Mucosa of gallbladder (tissue), 1 donor: ENCODE measurements around the gene CRISP3. TPM values are rescaled to one million over a fixed set of nuclear protein-coding genes. Genes with fewer than 3 reads are reported as not detected.
"Not testable (repeated sequence)": the region's sequence is repeated elsewhere in the genome, so short reads cannot be mapped to it uniquely, and the experiment has no call there.

ENCODE experiments used
- DNase-seq: peaks from one replicate; pipeline ENCODE4 v3.0.0-alpha.2; 2020; ENCODE audit warnings: low spot score
- total RNA-seq: library from RNA; stranded (reverse); gene quantifications from one replicate; pipeline ENCODE4 v1.2.1, GENCODE V29; 2021
- donor health status: DM: no; HTN: no; CAD: no.

Gene CRISP3, protein sequence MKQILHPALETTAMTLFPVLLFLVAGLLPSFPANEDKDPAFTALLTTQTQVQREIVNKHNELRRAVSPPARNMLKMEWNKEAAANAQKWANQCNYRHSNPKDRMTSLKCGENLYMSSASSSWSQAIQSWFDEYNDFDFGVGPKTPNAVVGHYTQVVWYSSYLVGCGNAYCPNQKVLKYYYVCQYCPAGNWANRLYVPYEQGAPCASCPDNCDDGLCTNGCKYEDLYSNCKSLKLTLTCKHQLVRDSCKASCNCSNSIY
- 7.5 TPM for total RNA-seq

DNA sequence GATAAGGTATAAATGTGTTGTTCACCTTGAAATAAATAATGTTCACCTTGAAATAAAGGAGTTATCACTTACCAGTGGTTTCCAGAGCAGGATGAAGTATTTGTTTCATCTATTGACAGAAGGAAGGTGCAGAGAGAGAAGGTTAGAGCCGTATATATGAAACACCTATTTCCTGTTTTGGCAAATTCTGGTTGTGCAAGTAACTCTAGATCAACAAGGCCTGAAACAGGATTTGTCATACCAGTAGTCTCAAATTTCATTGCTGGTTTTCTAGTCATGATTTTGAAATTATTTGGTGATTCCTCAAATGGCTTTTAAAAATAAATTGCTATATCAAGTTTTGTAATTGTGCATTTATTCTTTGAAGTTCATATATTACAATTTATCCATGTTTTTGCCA is at the start of gene CRISP3:
CRISP3 (minus strand) TSS at position 130 of the 400 bp plus-strand sequence; CDS start at position 109, 21 bp downstream.
- no peak for DNase-seq

DNA sequence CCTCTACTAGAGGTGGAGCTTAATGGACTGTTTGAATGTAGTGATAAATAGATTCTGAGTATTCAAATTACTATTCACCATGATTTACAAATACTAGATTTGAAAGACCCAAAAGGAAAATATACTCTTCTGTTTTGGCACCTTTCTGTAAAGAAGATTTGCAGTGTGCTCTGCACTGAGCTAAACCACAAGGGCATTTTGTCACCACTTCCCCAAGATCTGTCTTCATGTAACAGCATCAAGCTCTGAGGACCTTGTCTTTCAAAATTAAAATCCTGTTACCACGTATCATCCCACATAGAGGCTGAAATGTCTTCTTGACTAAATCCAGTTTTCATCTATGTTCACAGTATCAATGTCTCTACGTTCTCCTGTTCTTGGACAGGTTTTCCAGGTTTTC is 46.2 kb upstream of the CRISP3 start:
- no peak for DNase-seq

DNA sequence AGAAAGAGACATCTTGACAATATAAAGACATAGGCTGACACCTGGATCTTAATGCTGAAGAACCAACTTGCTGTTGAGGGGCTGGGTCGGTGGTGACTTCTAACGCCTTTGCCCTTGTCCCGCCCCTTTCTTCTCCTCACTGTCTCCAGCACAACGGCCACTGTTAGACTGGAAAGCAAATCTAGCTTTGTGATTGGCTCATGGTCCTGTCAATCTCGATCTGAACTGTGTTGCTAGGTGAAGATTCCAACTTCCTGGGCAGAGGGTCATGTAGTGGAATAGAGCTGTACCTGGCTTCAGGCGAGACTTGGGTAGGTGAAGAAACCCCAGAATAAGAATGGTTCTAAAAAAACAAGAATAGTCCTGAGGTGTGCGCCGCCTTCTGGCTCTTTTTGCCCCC is 43.0 kb upstream of the CRISP3 start, which contains the start of gene PGK2:
PGK2 (minus strand) TSS at position 110 of the 400 bp plus-strand sequence; CDS start at position 12, 98 bp downstream.
- no peak for DNase-seq

DNA sequence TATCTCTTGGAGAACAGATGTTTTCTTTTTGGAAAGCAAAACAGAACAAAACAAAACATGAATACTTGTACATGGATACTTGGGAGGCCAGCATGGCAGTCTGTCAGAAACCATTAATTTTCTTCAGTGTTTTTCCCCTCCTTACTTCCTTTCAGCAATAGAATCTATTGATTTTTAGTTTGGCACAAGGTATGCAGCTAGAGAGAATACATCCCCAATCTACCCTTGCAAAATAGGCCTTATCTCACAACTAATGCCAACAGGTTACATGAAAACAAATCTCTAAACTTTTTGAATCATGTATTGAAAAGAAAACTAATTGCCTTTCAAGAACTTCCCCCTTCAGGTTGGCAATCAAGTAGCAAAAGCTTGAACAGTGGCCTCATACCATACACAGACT is 40.1 kb upstream of the CRISP3 start:
- no peak for DNase-seq

DNA sequence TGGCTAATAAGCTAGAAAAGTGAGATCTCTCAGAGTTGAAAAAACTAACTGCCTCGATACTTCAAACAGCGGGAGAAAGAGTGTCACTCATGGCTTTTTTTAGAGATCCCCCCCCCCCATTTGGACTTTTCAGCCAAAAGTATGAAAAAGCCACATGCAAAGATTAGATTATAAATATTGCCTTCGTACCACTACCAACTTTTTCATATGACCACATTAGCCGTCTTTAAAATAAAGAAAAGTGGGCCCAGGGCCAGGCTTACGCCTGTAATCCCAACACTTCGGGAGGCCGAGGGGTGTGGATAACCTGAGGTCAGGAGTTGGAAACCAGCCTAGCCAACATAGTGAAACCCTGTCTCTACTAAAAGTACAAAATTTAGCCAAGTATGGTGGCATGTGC is 38.5 kb upstream of the CRISP3 start:
- no peak for DNase-seq

DNA sequence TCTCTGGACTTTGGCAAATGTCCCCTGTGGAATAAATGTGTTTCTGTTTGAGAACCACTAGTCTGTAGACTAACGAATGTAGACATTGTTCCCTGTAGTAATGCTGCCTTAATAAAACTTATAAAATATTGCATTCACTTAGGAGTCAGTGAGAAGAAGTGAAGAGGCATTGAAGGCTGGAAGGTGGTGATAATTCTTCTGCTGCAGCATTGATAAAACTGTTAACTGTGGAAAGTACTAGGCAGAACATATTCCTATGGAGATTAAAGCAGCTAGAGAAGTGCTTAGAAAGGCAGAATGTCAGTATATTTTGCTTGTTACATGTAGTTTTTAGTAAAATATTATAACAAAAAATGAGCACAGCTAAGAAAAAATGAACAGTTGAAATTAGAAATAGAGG is 38.1 kb upstream of the CRISP3 start:
- no peak for DNase-seq

DNA sequence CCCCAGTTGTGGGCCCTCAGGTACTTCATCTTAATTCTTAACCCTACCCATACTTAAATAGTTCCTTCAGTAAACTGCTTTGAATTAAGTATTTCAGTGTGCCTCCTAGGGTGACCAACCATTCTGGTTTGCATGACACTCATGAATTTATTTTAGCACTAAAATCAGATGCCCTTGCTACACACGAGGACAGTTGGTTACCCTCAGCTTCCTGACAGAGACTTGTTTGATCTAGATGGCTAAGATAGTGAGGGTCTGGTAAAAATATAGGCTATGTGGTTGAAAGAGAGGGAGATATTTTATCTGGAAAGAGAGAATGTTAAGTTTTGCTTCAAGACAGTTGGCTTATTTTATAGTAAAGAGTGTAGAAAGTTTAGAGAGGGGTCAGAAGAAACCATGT is 32.3 kb upstream of the CRISP3 start:
- DNase-seq, result no peak

DNA sequence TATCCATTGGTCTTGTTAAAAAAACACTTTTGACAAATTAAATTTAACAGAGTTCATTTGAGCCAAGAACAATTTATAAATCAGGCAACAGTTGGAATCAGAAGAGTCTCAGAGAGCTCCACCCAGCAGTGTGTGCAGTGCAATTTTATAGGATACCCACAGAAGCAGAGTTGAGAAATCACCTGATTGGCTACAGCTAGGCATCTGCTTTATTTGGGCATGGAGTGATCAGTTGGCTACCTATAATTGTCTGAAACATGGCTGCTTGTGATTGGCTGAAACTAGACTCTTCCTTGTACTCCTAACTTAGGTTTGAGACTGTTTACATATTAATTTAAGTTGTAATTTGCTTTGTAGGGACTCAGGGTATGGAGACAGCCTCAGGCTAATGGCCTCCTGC is 30.9 kb upstream of the CRISP3 start:
- DNase-seq, result no peak

DNA sequence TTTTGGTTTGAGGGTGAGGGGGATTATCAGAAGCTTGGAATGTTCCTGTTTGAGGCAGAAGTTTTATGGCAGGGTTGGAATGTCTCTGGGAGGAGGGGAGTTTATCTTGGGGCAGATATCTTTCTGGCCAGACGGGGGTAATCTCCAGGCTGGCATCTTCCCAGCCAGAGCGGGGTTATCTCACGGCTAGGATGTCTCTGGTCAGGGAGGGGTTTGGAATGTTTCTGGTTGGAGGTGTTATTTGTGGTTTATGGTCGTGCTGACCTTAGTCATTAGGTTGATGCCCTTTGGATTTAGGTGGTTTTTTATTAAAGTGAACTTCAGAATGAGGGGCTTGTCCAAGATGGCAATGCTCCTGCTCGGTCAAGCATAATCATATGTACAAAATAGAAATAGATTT is 28.1 kb upstream of the CRISP3 start:
- no peak for DNase-seq

DNA sequence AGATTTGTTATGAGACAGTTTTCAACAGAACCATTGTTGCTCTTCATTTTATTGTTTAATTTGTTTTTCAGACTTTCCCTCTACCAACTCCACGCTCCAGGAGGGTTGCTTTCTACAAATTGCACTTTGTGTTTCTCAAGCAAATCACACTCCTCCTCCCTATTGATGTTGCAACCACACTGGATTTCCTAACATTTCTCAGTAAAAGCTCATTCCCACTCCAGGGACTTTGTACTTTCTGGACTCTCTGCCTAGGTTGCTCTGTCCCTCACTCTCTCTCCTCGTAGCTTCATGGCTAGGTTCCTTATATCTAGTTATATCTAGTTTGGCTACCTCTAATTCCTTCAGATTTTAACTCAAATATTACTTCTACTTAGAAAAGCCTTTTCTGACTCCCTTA is 22.6 kb upstream of the CRISP3 start:
- DNase-seq, result no peak

DNA sequence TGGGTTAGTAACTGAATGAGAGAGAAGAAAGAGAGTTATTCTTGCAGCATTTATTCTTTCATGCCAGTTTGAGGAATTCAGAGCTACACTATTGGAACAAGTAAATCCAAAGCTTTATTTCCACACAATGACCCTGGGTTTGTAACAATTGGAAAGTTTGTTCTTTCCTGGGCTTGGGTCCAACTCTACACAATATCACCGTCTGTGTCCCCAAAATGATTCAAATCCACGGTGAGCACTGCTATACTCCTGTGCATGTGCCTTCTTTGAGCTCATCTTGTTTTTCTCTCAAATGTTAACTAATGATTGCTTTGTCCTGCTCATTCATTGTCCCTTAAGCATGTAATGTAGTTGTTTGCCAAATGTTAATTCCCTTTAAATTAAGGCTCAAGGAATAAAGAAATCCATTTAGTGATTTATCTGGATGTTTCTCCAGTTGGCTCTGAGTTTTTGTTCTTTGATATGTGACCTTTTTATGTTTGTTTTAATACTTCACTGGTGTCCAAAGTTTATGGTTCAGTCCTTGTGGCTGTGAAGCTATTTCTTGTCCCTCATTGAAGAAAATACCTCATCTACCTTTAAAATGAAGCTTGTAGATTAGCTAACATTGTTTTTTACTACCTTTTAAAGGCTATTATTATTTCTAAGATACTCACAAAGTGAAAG is 20.5 kb upstream of the CRISP3 start:
- DNase-seq, result peak; percentile 27

DNA sequence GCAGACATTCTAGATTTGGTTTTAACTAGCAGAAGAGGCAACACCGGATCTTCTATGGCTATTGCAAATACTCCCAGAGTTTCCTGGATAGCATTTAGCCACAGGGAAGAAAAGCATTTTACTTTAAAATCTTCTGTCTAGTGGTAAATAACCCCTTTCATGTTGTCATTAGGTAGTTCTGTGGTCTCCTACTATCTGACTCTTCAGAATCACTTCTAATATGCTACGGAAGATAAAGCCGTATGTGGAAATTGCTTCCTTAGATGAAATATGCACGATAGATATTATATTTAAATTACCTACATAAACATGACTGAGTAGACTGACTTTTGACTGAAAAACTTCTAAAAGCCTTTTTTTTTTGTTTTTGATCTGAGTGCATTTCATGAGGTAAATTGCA is 759 bp downstream of the CRISP3 start:
- no peak for DNase-seq

DNA sequence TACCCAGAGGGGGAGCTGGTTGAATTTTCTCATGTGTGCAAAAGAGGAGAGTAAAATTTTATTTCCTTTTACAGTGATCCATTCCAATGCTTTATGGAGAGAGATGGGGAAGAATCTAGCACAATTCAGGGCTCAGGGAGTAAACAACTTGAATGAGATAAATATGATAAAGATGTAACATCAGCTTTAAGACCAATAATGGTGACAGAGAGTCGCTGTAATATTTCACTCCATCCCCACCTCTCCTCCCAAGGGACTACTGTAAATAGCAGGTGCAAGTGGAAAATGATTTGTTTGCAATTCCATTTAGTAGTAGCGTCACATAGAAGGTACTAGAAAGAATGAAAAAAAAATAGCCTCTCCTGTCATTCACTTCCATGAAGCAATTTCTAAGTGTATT is 4.8 kb downstream of the CRISP3 start:
- DNase-seq, result no peak

DNA sequence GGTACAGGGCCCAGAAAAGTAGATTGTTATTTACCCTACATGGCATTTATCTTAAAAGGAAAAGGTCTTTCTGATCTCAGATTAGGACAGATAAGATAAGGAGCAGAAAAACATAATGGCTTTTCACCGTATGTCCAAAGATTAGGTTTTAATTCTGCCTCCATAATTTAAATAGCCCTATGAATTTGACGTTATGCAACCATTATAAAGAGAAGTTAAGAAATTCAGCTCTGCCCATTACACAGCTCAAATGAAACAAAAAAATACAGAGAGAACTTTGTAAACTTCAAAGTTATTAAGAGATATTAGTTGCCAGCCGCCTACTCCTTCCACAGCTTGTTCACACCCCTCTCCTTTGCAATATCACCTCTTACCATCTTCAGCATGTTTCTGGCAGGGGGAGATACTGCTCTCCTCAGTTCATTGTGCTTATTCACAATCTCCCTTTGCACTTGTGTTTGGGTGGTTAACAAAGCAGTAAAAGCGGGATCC is 8.1 kb downstream of the CRISP3 start:
- no peak for DNase-seq

DNA sequence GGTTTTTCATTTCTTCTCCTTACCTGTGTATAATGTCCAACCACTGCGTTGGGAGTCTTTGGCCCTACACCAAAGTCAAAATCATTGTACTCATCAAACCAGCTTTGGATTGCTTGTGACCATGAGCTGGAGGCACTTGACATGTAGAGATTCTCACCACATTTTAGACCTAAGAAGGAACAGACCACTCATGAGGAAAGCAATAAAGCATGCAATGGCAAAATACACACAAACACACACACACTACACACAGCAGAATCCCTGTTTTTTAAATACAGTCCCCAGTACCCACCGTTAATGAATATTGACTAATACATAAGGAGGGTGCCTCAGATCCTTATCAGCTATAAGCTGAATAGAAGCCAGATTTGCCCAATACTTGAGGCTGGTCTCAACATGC is 10.5 kb downstream of the CRISP3 start:
- no peak for DNase-seq

DNA sequence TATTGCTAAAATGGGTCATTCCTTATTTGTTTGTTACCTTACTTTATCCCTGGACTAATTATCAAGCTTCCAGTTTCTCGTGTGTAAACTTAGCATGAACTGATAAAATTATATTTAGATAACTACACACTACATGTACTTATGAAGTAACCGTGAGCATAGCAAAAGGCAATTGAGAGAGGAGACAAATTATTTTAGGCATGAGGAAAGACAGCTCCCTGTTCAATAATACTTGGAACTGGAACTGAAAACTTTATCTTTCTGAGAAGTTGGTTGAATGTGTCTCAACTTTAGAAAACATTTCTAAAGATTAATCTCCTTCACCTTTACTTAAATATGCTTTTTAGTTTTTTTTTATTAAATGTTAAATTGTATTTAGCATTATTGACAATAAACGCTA is 11.4 kb downstream of the CRISP3 start:
- no peak for DNase-seq

DNA sequence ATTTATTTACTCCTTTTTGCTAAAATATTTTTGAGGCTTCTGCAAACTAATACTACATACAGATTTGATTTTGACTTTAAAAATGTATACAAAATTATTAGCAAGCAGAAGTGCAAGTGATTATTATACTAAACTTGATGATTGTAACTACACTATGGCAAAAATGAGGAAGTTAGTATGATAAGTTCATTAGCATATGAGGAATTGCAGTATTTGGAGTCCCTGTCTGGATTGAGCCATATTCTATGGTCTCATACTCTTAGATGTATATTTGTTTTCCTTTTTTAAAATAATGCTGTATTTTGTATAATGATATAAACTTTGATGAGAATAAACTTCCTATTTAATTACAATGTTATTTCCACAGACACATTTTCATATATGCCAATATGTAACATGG is 13.9 kb downstream of the CRISP3 start:
- no peak for DNase-seq

DNA sequence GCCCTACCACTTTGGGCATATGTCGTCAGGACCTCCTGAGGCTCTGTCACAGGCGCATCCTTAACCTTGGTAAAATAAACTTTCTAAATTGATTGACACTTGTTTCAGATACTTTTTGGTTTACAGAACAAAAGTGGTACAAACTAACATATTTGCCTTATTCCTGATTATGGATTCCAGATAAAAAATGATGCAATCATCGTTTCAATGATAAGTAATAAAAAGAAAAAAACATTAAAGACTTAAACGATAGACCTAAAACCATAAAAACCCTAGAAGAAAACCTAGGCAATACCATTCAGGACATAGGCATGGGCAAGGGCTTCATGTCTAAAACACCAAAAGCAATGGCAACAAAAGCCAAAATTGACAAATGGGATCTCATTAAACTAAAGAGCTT is 20.3 kb downstream of the CRISP3 start:
- DNase-seq, result not testable (repeated sequence)

DNA sequence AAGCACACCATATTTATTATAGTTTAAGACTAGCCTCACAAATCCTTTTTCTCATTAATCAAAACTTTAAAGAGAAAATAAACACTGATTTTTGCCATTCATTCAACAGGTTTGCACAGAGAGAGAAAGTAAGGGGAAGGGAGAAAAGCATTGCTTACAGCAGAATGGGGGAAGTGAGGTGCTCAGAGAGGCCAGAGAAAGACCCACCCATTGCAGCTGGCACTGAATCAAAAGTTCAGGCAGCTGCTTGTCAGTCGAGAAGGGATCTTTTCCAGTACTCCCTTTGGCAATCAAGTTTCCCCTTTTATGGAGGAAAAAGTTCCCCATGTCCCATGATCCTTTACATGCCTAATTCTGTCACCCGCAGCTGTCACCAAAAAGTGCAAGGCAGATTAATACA is 22.9 kb downstream of the CRISP3 start:
- DNase-seq, result no peak

DNA sequence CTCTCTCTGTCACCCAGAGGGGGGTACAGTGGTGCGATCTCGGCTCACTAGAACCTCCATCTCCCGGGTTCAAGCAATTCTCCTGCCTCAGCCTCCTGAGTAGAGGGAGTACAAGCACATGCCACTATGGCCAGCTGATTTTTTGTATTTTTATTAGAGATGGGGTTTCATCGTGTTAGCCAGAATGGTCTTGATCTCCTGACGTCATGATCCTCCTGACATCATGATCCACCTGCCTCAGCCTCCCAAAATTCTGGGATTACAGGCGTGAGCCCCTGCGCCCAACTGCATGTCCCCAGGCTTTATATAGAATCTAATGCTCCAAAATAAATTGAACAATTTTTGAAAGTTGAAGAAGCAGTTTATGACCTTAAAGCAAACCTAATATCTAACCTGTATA is 23.8 kb downstream of the CRISP3 start:
- no peak for DNase-seq

DNA sequence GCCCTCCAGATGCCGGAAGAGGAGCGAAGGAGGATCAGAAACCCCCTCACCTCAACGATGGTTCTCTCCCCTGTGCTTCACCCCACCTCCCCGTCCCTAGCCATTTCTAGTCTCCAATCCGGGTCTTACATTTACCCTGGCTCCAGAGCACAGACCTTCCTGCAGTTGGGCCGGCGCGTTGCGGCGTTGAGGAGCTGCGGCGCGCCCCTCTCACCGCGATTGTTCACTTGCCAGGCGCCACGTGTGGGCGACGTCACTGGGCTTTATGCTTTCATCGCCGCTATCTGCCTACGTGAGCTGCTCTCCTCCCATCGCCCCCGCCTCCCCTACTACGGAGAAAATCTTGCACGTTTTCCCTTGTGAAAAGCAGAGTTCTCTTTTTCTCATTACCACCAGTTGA is 30.8 kb downstream of the CRISP3 start, which contains the start of gene CRISP2:
CRISP2 (minus strand) TSS at position 198 of the 400 bp plus-strand sequence. CDS start 4,347 bp downstream, outside the sequence.
- peak; percentile 11 for DNase-seq

DNA sequence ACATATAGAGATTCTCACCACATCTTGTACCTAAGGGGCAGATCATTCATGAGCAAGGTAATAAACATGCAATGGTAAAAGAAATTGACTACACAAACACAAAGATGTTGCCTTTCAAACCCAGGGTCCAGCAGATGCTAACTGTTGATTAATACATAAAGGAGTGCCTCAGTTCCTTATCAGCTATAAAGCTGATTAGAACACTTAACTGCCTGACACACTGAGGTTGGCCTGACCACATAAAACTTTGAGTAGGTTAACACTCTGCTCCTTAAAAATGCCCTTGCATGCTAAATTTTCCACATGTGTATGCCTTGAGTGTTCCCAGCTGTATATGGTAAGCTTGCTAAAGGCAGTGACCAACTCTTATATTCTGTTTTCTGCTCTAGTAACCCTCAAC is 45.7 kb downstream of the CRISP3 start:
- DNase-seq, result no peak

DNA sequence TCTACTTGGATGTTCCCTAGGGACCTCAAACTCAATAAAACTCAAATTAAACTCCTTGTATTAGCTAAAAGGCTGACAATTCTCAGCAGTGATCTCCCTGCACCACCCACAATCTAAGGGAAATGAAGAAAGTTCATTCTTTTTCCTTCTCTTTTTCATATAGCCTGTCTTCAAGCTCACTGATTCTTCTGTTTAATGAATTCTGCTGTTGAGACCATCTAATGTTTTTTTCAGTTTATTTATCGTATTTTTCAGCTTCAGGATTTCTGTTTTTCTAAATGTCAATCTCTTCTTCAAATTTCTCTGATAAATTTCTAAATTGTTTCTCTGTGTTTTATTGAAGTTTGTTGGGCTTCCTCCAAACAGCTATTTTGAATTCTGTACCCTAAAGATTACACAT is 50.7 kb downstream of the CRISP3 start:
- no peak for DNase-seq
